HG02571 (cell line): ENCODE results near the gene IKZF2.

Source experiments
- ATAC-seq: cut with Tn5 transposase; IDR thresholded peaks from one replicate; pipeline ENCODE4 v1.9.1; 2021; ENCODE audit warnings: mild to moderate bottlenecking, moderate library complexity; ENCODE audit not compliant: unreplicated experiment

Gene IKZF2

DNA sequence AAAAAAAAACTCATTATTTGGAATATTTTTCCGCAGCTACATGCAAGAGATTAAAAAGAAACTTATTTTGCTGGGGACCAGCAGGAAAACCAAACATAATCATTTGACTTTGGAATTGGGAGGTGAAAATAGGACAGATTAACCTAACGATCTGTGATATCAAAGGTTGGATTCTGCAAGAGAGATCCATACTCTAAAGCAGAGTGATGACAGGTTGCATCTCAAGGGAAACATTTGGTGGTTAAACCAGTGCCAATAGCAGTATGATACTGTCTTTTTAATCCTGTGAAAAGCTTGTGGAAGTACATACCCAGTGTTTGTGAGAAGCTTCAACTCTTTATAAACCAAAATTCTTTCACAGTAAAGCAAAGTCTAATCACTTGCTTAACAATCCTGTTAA lies 5.3 kb upstream of the IKZF2 start:
- ATAC-seq, result no peak

- no peak for ATAC-seq
Observed at GRCh38 chr2:213152888-213153287, 1.5 kb upstream of the IKZF2 start.

DNA sequence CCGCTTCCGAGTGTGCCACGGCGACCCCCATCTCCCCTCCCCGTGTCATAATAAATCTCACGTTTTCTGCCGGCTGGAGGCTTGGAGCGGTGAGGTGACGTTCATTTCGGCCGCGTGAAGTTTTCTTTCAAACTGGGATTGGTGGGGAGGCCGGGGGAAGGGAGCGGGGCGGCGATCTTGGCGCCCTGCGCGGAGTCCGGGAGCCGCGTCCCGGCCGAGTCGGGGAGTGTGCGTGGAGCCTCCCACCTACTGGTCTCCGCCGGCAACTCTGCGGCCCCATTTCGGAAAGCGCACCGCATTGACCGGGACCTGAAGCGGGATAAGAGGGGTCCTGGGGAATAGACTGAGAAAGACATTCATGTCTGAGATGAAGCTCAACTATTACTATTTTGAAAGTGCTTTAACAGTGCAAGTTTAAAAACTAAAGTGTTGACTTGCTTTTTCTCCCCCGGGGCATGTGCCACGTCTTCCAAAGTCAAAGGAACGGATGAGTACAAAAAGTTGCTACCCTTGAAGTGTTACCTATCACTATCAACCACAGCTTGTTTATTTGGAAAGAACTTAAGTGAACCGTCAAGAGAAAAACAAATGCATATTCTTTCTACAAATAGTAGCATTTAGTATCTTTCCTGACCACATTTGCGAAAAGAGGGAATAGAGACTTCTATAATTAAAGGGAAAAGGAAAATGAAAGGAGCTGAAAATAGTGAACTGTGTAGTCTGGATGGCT lies 818 bp upstream of the IKZF2 start:
- ATAC-seq, result peak; percentile 31

DNA sequence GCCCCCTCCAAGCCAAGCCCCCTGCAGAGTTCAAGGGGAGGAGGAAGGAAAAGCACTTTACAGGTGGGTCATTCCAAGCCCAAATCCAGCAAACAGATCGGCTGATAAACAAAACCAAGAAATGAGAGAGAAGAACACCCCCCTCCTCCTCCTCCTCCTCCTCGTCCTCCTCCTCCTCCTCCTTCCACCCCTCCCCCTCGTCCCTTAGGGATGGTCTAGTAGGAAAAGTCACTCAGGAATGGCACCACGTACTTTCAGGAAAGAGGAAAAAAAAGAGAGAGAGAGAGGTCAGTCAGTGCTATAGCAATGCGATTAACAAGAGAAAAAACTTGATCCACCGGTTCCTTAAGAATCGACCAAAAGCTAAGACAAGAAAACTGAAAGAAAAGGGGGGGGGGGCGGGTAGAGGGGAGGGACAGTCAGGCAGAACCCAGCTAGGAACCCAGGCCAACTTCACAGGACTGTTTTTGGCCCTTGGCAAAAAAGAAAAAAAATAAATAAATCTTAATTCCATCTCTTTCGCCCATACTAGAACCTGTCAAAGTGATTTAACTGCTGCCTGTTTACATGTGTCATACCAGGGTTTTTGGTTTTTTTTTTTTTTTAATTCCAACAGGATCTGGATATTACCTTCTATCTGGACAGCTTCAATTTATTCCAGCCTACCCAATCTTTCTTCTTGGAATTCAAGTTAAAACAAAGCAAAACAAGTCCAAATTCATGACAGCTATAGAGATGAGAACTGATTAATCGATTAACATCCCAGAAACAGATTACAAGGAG lies 906 bp downstream of the IKZF2 start:
- no peak for ATAC-seq

DNA sequence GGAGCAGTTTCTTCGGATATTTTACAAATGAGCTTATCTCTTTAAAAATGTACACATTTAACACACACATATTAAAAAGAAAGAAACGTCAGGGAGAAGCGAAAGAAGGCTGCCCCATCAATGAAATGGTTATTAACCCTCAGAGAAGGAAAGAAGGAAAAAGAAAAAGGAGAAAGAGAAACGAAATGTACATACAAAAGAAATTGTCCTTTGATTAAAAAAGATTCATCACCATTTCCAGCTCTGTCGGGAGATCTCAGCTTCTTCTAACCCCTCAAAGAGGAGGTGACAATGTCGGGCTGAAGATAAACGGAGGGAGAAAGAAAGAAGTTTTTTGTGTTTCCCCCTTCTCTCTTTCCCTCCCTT lies 1.5 kb downstream of the IKZF2 start:
- no peak for ATAC-seq

- ATAC-seq, result no peak
Observed at GRCh38 chr2:213149294-213149875, 2.0 kb downstream of the IKZF2 start.

GRCh38 chr2:213148572-213149261 lies 2.7 kb downstream of the IKZF2 start:
- no peak for ATAC-seq

GRCh38 chr2:213147538-213147937 lies 3.9 kb downstream of the IKZF2 start:
- no peak for ATAC-seq

- no peak for ATAC-seq
Observed at GRCh38 chr2:213145715-213146242, 5.6 kb downstream of the IKZF2 start.

GRCh38 chr2:213137064-213137463 lies 14.3 kb downstream of the IKZF2 start:
- no peak for ATAC-seq

GRCh38 chr2:213129311-213129710 lies 22.1 kb downstream of the IKZF2 start:
- no peak for ATAC-seq

- no peak for ATAC-seq
Observed at GRCh38 chr2:213125646-213126347, 25.6 kb downstream of the IKZF2 start.

DNA sequence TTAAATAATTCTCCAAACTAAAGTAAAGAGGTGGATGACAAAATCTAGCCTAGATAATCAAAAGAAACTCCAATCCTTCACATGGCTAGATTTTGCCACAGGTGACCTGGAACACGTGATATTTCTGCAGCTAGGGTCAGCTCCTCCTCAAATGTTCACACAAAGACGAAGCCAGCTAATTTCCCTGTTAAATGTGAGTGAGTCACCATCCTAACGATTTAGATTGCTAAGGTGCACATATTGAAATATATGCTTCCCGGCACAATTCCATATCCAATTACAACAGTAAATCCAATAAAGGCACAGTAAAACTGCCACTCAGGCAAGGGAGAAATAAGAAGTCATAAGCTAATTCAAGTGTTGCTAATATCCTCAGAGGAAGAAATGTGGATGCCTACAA lies 28.7 kb downstream of the IKZF2 start:
- no peak for ATAC-seq

GRCh38 chr2:213121690-213122089 lies 29.7 kb downstream of the IKZF2 start:
- ATAC-seq, result no peak

DNA sequence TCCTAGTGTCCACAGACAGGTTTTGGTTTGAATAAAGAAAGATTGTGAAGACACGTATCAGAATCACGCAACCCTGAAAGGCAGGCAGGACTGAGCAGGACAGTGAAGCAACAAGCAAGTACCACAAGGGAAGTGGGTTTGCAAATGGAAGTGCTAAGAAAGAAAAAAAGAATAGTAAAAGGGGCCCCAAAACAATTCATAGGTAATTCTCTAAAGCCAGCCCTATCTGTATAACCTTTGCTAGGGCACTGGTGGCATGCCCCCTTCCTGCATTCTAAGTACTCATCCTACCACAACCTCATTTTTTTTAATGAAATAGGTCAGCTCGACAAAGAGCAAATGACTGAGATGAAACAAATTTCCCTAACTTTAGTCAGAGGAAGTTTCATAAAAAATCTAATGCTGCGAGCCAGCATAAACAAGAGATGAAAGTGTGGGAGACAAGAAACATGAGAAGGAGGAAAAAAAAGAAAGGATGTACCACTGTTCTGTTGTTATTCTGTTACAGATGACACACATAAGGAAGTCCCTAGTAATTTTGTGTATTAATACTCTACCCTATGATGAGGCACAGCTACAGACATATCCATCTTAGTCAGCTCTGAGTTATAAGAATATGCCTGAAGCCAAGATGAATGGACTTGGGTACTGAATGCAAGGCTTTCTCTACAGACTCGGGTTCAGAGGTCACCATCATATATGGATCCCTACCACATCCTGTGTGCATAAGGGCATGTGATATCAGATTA lies 32.2 kb downstream of the IKZF2 start:
- ATAC-seq, result peak; percentile 66

DNA sequence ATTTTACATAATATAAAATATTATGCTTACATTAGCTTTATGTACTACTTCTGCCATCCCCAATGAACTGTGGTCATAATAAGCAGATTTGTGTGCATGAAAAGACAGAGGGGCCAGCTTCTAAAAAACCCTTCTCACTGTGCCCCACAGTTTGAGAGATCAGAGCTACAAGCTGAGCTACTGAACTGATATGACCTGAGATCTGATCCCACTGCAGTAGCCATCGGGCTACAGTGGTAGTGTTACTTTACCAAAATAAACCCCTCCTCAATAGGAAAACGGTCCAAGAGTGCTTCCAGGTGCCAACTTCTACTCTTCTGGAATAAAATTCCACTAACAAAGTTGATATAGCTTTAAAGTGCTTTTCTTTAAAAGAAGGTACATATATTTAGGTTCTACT lies 43.1 kb downstream of the IKZF2 start:
- no peak for ATAC-seq

GRCh38 chr2:213107728-213108127 lies 43.7 kb downstream of the IKZF2 start:
- no peak for ATAC-seq

- no peak for ATAC-seq
Observed at GRCh38 chr2:213105212-213105611, 46.2 kb downstream of the IKZF2 start.

- ATAC-seq, result no peak
Observed at GRCh38 chr2:213104903-213105202, 46.6 kb downstream of the IKZF2 start.
